A673 (cell line): ENCODE measurements around the gene HS1BP3. TPM values are rescaled to one million over a fixed set of nuclear protein-coding genes. Genes with fewer than 3 reads are reported as not detected.

ENCODE experiments used
- BruUV-seq: library from RNA; stranded (reverse); fragments of 400-500 nt; replicated peaks from 2 replicates; lab custom pipeline; 2021; lab: Mats Ljungman, UMichigan
- CTCF ChIA-PET: fragments of 300-600 bp; sonication (Branson Sonifier 250); formaldehyde crosslinking; loops from one replicate; lab custom pipeline; 2022; ENCODE audit warnings: antibody characterized with exemption; lab: Charles Lee
- POLR2A ChIA-PET: fragments of 300-600 bp; sonication (Branson Sonifier 250); formaldehyde crosslinking; loops from one replicate; lab custom pipeline; 2022; ENCODE audit warnings: antibody characterized with exemption; ENCODE audit not compliant: low non-redundant PET; lab: Charles Lee
- DNase-seq: peaks from one replicate; pipeline ENCODE4 v3.0.0-alpha.2; 2015; ENCODE audit warnings: low spot score
- H3K27ac ChIP-seq: fragments of 200-600 bp; sonication (generic); 2 replicates; pipeline ENCODE4 v1.5.1; 2016; ENCODE audit warnings: mixed run types, low read depth, mild to moderate bottlenecking, mixed read lengths, antibody characterized with exemption, low read length; ENCODE audit not compliant: poor library complexity, severe bottlenecking
- H3K27me3 ChIP-seq: fragments of 200-600 bp; sonication (generic); replicated peaks from 2 replicates; pipeline ENCODE4 v1.6.1; 2017; ENCODE audit warnings: mixed run types, low read depth, mild to moderate bottlenecking, mixed read lengths, antibody characterized with exemption, low read length; ENCODE audit not compliant: insufficient read depth, poor library complexity
- H3K36me3 ChIP-seq: fragments of 200-600 bp; sonication (generic); 2 replicates; pipeline ENCODE4 v1.6.1; 2016; ENCODE audit warnings: mixed run types, mild to moderate bottlenecking, mixed read lengths, antibody characterized with exemption, low read length; ENCODE audit not compliant: insufficient read depth, poor library complexity, severe bottlenecking
- H3K4me1 ChIP-seq: fragments of 200-600 bp; sonication (generic); 2 replicates; pipeline ENCODE4 v1.6.1; 2017; ENCODE audit warnings: mixed run types, mild to moderate bottlenecking, mixed read lengths, antibody characterized with exemption, low read length; ENCODE audit not compliant: insufficient read depth, poor library complexity, severe bottlenecking
- H3K4me3 ChIP-seq: fragments of 200-600 bp; sonication (generic); 2 replicates; pipeline ENCODE4 v1.5.1; 2016; ENCODE audit warnings: low read depth, mixed run types, mild to moderate bottlenecking, mixed read lengths, low read length; ENCODE audit not compliant: poor library complexity, severe bottlenecking
- H3K9me3 ChIP-seq: fragments of 200-600 bp; sonication (generic); 2 replicates; pipeline ENCODE4 v1.6.1; 2016; ENCODE audit warnings: mixed run types, low read depth, mild to moderate bottlenecking, mixed read lengths, antibody characterized with exemption, low read length; ENCODE audit not compliant: poor library complexity, severe bottlenecking
- EZH2 ChIP-seq: fragments of 200-600 bp; sonication (generic); IDR thresholded peaks from 2 replicates; pipeline ENCODE4 v1.6.1; 2017; ENCODE audit warnings: borderline replicate concordance, low read depth, mild to moderate bottlenecking, mixed read lengths, antibody characterized with exemption, low read length; ENCODE audit not compliant: poor library complexity, severe bottlenecking
- intact Hi-C: fragments of 100-400 bp; cut with micrococcal nuclease; formaldehyde crosslinking; loops from one replicate; pipeline ENCODE4 v1.10.0; 2022; ENCODE audit not compliant: unreplicated experiment
- total RNA-seq: library from RNA; stranded (reverse); gene quantifications from 2 replicates; pipeline ENCODE4 v1.2.3, GENCODE V29; 2021
- TF ChIP-seq, protein P1 (sequence below): fragments of 300-800, 200-600 bp; sonication (generic); conservative IDR thresholded peaks from 2 replicates; pipeline ENCODE4 v1.5.1; 2017; ENCODE audit warnings: low read depth, mild to moderate bottlenecking, antibody characterized with exemption, low read length, moderate library complexity, mixed read lengths

The HS1BP3 gene
- total RNA-seq, 1 experiment from 2014 or later: 12.6 TPM

DNA sequence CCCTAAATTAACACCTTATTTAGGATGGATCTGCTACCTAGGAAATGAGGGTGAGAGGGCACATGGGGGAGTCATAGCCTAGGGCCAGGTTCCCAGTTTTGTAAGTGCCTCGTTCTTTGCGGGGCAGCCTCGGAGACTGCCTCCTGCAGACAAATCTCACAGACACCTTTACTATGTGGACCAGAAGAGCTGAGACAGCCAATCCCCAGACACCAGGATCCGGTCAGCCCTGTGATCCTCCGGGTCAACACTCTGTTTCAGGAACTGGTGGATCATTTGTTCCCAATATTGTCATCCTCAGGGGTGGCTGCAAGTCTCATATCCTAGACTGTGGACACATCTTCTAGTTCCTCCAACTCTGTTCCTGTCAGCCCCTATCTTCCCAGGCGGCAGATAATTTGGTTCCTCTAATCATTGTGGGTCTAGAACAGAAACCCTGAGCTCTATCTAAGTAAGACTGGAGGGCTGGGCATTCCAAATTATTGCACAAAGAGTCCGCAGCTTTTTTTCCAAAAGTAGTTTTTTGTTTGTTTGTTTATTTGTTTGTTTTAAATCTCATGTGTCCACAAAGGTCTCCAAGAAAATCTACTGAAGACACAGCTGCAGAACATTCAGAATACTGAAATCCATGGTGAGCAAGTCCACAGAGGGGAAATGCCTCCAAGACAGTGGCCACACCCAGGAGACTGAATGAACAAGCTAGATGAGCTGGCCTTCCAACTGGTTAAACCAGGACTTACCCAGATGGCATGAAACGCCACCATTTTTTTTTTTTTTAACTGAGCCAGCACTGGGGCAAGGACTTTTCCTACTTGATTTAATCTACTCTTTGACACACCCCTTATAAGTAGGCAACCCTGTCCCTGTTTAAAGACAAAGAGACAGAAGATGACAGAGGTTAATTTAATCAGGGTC lies 9.9 kb upstream of the HS1BP3 start:
- Histone ChIP-seq H3K36me3 (no peaks in the 10 kb centered on the region), H3K9me3 (no peaks in the 10 kb centered on the region), H3K27ac (no peak overlapping the region), H3K4me1 (no peaks in the 10 kb centered on the region), H3K27me3 (peaks cover 96% of the 10 kb centered on the region), H3K4me3 (no peak overlapping the region)
- no peak for TF ChIP-seq EZH2
- TF ChIP-seq, protein P1, sequence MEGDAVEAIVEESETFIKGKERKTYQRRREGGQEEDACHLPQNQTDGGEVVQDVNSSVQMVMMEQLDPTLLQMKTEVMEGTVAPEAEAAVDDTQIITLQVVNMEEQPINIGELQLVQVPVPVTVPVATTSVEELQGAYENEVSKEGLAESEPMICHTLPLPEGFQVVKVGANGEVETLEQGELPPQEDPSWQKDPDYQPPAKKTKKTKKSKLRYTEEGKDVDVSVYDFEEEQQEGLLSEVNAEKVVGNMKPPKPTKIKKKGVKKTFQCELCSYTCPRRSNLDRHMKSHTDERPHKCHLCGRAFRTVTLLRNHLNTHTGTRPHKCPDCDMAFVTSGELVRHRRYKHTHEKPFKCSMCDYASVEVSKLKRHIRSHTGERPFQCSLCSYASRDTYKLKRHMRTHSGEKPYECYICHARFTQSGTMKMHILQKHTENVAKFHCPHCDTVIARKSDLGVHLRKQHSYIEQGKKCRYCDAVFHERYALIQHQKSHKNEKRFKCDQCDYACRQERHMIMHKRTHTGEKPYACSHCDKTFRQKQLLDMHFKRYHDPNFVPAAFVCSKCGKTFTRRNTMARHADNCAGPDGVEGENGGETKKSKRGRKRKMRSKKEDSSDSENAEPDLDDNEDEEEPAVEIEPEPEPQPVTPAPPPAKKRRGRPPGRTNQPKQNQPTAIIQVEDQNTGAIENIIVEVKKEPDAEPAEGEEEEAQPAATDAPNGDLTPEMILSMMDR: no peak
- ChIA-PET CTCF (interaction anchor here (0.6 to 2.5 kb wide), 6 partner anchors 9 to 973 kb away, joined by 4 to 55 read pairs (median 5); partner anchors contain the start of gene HS1BP3), POLR2A (no interaction called here)
- DNase-seq: no peak
- intact Hi-C loops: loop anchor here (1.0 to 5.0 kb wide), 4 partner anchors 303 to 657 kb away; no protein-coding TSS in a partner anchor
- BruUV-seq: no TSS peak

DNA sequence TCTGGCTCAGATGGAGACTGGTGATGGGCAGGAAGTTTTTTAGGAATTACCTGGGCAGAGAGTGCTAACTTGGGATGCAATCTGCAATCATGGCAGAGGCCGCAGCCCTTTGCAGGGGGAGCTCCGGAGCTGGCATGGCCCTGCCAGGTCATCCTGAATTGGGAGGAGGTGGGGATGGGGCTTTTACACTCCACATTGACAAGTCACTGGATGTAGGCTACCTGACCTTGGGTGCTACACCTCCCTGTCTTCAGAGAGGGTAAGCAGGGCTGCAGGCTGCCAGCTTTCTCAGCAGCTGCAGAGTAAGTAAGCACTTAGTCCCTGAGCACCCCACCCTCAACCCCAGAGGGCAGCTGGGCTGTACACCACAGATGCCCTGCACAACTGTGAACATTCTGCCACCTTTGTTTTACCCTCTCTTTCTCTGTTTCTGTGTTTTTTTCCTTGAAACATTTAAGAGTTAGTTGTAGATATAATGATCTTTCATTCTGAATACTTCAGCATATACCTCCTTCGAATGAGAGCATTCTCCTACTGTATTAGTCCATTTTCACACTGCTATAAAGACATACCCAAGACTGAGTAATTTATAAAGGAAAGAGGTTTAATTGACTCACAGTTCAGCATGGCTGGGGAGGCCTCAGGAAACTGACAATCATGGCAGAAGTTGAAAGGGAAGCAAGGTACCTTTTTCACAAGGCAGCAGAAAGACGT lies 6.8 kb upstream of the HS1BP3 start:
- no peak for DNase-seq
- intact Hi-C loops: no loop called here
- ChIA-PET POLR2A (no interaction called here), CTCF (no interaction called here)
- no peak overlapping the region for H3K27ac ChIP-seq
- no peaks in the 10 kb centered on the region for H3K4me1 ChIP-seq
- H3K4me3 ChIP-seq: no peak overlapping the region
- peaks cover 70% of the 10 kb centered on the region for H3K27me3 ChIP-seq
- no peaks in the 10 kb centered on the region for H3K9me3 ChIP-seq
- H3K36me3 ChIP-seq: no peaks in the 10 kb centered on the region
- TF ChIP-seq, protein P1: no peak
- no peak for TF ChIP-seq EZH2
- BruUV-seq: no TSS peak

DNA sequence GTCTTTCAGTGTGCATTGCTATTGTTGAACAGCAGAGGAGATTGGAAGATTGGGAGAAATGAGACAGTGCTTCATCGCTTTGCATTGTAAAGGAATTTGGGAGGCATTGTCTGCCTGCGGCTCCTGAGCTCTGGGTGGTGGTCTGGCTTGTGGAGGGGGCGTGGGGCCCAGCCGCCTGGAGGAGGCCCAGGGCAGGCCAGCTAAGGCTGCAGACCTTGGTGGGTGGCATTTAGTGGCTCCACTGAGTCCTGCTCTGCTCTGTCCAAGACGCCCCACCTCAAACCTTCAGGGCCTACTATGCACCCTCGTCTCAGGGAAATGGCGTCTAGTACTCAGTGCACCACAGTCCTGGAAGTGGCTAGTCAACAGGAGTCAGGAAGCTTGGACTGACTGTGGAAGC lies 5.7 kb upstream of the HS1BP3 start:
- CTCF ChIA-PET: no interaction called here
- no TSS peak for BruUV-seq
- POLR2A ChIA-PET: no interaction called here
- no peaks in the 10 kb centered on the region for H3K4me1 ChIP-seq
- no peaks in the 10 kb centered on the region for H3K36me3 ChIP-seq
- H3K9me3 ChIP-seq: no peaks in the 10 kb centered on the region
- no peak for TF ChIP-seq EZH2
- H3K4me3 ChIP-seq: no peak overlapping the region
- H3K27me3 ChIP-seq: peaks cover 59% of the 10 kb centered on the region
- intact Hi-C loops: no loop called here
- DNase-seq: no peak
- H3K27ac ChIP-seq: no peak overlapping the region
